HTR-8/SVneo (cell line): ENCODE measurements around the gene EIF4E3.

Experiments
- DNase-seq: peaks from one replicate; pipeline ENCODE4 v3.0.0; 2011; ENCODE audit warnings: low spot score, mixed read lengths; ENCODE audit not compliant: insufficient read length
- FAIRE-seq: peaks from 2 replicates; lab custom pipeline; 2011; peaks lifted over from hg19 to GRCh38; lab: Jason Lieb, UNC

EIF4E3 gene

DNA sequence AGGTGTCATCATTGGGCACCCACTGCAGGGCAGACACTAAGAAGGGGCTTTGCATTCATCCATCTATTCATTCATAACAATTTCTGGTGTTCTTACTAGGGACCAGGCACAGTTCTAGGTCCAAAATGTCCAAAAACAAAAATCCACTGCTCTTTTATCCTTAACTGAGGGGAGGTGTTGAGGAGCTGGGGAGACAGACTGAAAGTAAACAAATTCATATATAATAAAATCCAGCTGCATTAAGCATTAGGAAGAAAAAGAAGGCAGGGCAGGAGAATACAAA lies 1.1 kb downstream of the EIF4E3 start:
- FAIRE-seq (no peak), DNase-seq (no peak)

- FAIRE-seq (no peak), DNase-seq (no peak)
Measured at GRCh38 chr3:71723452-71724170, 1.6 kb downstream of the EIF4E3 start.

- DNase-seq (no peak), FAIRE-seq (no peak)
Measured at GRCh38 chr3:71722693-71723092, 2.5 kb downstream of the EIF4E3 start.

DNA sequence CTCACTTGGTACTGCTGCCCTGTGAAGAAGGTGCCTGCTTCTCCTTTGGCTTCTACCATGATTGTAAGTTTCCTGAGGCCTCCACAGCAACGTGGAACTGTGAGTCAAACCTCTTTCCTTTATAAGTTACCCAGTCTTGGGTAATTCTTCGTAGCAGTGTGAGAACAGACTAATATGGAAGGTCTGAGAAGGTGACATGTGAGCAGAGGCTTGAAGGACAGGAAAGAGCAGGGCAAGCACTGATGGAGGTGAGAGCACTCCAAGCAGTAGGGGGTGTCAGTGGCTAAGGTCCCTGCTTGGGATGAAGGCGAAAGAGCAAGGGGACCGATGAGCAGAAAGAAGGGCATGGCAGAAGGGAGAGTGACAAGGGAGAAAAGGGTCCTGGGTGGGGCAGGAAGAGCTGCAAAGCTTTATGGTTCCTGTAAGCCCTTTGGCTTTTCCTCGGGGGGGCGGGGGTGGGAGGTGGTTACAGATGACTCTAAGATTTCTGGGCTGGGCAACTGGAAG lies 3.5 kb downstream of the EIF4E3 start:
- no peak for FAIRE-seq
- DNase-seq, result no peak

DNA sequence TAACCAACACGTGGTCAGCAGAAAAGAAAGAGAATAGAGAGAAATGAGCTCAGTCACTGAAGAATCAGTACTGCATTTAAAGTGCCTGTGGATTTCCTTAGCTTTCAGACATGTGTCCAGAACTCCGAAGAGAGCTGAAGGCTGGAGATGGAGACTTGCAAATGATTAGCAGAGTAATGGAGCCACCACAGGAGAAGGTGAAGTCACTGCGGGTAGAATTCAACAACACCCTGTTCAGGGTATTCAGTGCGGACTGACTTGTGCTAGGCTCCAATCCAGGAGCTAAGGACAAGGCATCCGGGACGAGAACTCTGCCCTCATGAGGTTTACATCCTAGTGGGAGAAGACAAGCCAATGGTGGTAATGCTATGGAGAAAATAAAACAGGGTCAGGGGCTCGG lies 4.2 kb downstream of the EIF4E3 start:
- FAIRE-seq (no peak), DNase-seq (no peak)

DNA sequence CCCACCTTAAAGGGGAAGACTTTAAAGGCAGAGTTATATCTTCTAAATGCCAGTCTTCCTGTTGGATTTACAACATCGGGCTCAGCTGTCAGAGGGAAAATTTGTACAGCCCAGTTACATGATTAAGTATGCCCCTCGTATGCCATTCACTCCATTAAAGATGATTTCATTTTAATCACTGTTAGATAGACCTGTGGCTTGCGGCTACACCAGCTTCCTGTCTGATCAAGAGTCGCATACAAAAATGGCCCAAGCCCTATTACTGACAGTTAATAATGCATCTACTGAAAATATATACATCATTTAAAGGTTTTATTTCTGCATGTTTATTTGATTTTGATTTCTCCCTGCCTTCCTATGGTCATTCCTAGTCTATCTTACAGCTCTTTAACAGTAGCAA lies 7.1 kb downstream of the EIF4E3 start:
- DNase-seq (no peak), FAIRE-seq (no peak)

- no peak for DNase-seq
- no peak for FAIRE-seq
Measured at GRCh38 chr3:71714595-71714994, 10.6 kb downstream of the EIF4E3 start.

DNA sequence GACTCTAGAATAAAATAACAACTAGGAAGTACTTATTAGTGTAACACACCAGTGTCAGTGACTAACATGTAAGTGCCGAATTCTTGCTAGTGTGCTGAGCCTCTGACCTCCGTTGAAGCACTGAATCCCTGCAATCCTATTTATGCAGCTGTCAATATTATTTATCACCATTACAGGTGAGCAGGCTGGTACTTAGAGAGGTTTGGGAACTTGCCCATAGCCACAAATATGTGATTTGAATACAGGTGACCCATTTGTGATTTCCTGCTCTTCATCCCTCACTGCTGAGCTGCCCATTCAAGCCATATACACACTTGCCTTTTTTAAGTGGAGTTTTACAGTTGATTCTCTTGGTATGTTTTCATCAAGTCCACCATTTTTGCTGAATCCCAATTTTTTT lies 12.2 kb downstream of the EIF4E3 start:
- DNase-seq, result no peak
- no peak for FAIRE-seq

- DNase-seq, result peak; percentile 69
- no peak for FAIRE-seq
Measured at GRCh38 chr3:71710906-71711494, 14.2 kb downstream of the EIF4E3 start.

DNA sequence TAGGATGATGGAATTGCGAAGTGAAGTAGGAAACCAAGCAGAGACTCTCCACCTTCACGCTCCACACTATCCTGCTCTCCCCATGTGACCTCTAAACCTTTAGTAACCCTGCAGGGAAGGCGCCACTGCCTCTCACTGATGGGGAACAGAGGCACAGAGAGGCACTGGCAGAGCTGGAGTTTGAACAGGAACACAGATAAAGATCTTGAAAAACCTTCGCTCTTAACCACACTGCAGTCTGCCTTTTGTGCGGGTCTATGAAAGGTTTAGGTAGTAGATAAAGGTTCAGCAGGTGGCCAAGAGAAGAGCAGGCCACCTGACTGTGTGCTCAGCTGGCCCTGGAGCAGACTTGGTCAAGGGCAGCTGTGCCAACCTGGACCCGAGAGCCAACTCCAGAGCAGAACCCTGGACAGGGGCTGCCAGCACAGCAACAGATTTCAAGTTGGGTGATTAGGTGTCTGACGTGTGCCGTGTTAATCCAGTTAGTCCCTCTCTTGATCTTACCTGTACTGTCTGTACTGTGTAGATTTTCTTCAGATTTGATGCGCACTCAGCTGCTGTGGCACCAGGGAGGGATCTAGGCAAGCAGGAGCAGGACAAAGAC lies 15.2 kb downstream of the EIF4E3 start:
- DNase-seq, result no peak

GRCh38 chr3:71708476-71709105 lies 16.6 kb downstream of the EIF4E3 start:
- DNase-seq, result no peak
- FAIRE-seq, result no peak

More for the DNA sequence above, 15.2 kb downstream of the EIF4E3 start:
- no peak for FAIRE-seq

GRCh38 chr3:71707595-71707994 lies 17.6 kb downstream of the EIF4E3 start:
- DNase-seq, result no peak
- no peak for FAIRE-seq

DNA sequence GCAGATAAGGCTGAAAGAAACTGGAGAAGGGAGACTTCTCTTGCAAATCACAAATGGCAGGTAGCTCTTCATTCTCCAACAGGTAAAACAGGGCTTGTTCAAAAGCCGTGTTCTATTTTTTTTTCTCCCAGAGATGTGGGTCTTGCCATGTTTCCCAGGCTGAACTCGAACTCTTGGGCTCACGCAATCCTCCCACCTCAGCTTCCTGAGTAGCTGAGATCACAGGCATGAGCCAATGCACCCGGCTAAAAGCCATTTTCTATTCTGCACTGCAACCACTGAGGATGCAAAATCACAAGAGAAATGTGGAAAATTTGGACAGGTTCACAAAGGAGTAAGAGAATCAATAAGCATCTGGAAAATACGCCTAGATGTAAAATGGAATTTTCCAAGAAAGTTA lies 19.5 kb downstream of the EIF4E3 start:
- FAIRE-seq, result no peak
- DNase-seq, result no peak

GRCh38 chr3:71704915-71705314 lies 20.3 kb downstream of the EIF4E3 start:
- DNase-seq (no peak), FAIRE-seq (no peak)

GRCh38 chr3:71703797-71704196 lies 21.4 kb downstream of the EIF4E3 start:
- FAIRE-seq (no peak), DNase-seq (no peak)

- DNase-seq (no peak), FAIRE-seq (no peak)
Measured at GRCh38 chr3:71702131-71703024, 22.8 kb downstream of the EIF4E3 start.

- FAIRE-seq (no peak), DNase-seq (no peak)
Measured at GRCh38 chr3:71701251-71701762, 23.9 kb downstream of the EIF4E3 start.

GRCh38 chr3:71695000-71695482 lies 30.2 kb downstream of the EIF4E3 start:
- DNase-seq (no peak), FAIRE-seq (no peak)

DNA sequence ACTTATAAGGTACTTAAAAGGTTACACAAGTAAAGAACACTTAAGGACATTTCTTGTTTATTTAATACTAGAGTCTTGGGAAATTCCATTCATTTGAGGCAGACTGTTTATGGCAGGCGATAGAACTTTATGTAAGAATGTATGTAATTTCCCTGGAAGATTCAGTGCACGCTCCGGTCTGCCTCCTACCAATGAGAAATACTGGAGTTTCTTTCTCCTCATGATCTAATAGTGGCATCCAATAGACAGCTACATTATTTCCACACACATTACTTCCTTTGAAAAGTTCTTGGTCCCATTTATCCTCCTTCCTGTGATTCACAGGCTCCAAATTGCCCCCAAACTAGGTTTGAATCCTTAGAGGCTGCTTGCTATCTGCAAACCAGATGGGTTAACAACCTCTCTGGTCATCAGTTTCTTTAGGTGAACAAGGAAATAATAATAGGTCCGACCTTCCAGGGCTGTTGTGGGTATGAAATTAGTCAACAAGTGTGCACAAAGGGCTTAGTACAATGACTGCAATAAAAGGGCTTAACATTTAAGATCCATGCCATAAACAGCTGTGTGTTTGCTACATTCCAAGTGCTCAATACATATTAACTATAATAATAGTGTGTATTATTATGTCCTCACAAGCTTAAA lies 30.7 kb downstream of the EIF4E3 start:
- DNase-seq (peak; percentile 38), FAIRE-seq (no peak)
